ENCODE data around the gene ASPM.

DNA sequence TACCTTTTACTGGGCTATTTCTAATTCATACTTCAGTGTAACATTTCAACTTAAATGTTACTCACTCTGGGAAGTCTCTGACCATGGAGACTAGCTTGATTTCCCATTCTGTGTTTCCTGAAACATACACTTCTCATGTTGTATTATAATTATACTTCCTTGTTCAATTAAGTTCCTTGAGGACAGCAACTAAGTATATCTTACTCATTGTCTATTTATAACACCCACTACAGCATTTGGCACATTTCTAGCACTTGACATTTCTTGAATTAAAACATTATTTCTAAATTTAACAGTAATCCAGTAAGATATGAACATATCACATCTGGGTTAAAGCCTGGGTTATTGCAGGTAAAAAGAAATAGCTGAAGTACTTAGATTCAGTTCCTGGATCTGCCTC is 47.0 kb downstream of the ASPM start:
- no peak for TF ChIP-seq POLR2AphosphoS5 (IDR thresholded peaks at IDR 0.05)
- no peak for TF ChIP-seq POLR2A (IDR thresholded peaks at IDR 0.05)
- TF ChIP-seq, protein P1, sequence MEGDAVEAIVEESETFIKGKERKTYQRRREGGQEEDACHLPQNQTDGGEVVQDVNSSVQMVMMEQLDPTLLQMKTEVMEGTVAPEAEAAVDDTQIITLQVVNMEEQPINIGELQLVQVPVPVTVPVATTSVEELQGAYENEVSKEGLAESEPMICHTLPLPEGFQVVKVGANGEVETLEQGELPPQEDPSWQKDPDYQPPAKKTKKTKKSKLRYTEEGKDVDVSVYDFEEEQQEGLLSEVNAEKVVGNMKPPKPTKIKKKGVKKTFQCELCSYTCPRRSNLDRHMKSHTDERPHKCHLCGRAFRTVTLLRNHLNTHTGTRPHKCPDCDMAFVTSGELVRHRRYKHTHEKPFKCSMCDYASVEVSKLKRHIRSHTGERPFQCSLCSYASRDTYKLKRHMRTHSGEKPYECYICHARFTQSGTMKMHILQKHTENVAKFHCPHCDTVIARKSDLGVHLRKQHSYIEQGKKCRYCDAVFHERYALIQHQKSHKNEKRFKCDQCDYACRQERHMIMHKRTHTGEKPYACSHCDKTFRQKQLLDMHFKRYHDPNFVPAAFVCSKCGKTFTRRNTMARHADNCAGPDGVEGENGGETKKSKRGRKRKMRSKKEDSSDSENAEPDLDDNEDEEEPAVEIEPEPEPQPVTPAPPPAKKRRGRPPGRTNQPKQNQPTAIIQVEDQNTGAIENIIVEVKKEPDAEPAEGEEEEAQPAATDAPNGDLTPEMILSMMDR (IDR thresholded peaks at IDR 0.05 in 8 of 11, conservative IDR thresholded peaks at IDR 0.05 in 3 of 11): no peak
